ENCODE measurements around the gene DCD. TPM values are rescaled to one million over a fixed set of nuclear protein-coding genes. Genes with fewer than 3 reads are reported as not detected.

The DCD gene
- total and polyA plus RNA-seq, 2 of the 8 experiments (the other 6 are each of a cell fraction or from before 2014, with no cell fraction given) = not detected

GRCh38 chr12:54627304-54627703 lies 20.9 kb downstream of the DCD start:
- no peak overlapping the region for H4K8ac ChIP-seq (ENCODE audit: extremely low read depth, insufficient read depth, low read length)
- no peaks in the 10 kb centered on the region for H3K4me1 ChIP-seq (replicated peaks in 1 of 4; ENCODE audit: control insufficient read depth in 3 of 4, insufficient read depth in 4 of 4, low read length in 3 of 4)
- no peak overlapping the region for H2BK20ac ChIP-seq (ENCODE audit: low read length)
- H3K18ac ChIP-seq (ENCODE audit: extremely low read depth, low read length) = no peak overlapping the region
- H2AFZ ChIP-seq (ENCODE audit: low read length) = no peak overlapping the region
- H4K5ac ChIP-seq (ENCODE audit: insufficient read length, low read depth, low read length) = no peak overlapping the region
- H3K4me3 ChIP-seq (ENCODE audit: extremely low read depth in 1 of 4, insufficient read depth in 2 of 4, low read depth in 3 of 4, low read length in 4 of 4) = no peak overlapping the region
- no peaks in the 10 kb centered on the region for H3K79me2 ChIP-seq (ENCODE audit: control insufficient read depth in 1 of 2, insufficient read depth in 2 of 2, low read length in 2 of 2)
- H4K91ac ChIP-seq (replicated peaks; ENCODE audit: insufficient read length, low read length) = no peak overlapping the region
- no peaks in the 10 kb centered on the region for H4K20me1 ChIP-seq (replicated peaks in 1 of 2; ENCODE audit: control insufficient read depth in 1 of 2, insufficient read depth in 2 of 2, low read length in 2 of 2)
- H3K27ac ChIP-seq (ENCODE audit: low read depth, low read length) = no peak overlapping the region
- H3K56ac ChIP-seq (replicated peaks; ENCODE audit: insufficient read length, low read depth, low read length) = no peak overlapping the region
- no peak overlapping the region for H3K4ac ChIP-seq (replicated peaks; ENCODE audit: insufficient read length, low read depth, low read length)
- no peak overlapping the region for H2AK5ac ChIP-seq (ENCODE audit: low read depth, low read length)
- H3K79me1 ChIP-seq (ENCODE audit: low read depth, low read length) = no peaks in the 10 kb centered on the region
- no peak overlapping the region for H2BK5ac ChIP-seq (ENCODE audit: low read depth, low read length)
- no peaks in the 10 kb centered on the region for H3K27me3 ChIP-seq (replicated peaks in 1 of 4; ENCODE audit: control insufficient read depth in 3 of 4, extremely low read depth in 1 of 4, insufficient read depth in 3 of 4, low read length in 3 of 4)
- H3K4me2 ChIP-seq (ENCODE audit: insufficient read depth in 1 of 2, low read depth in 2 of 2, low read length in 2 of 2) = no peak overlapping the region
- H2BK12ac ChIP-seq (ENCODE audit: low read depth, low read length) = no peak overlapping the region
- no peak overlapping the region for H2BK15ac ChIP-seq (ENCODE audit: low read length)
- ChIA-PET POLR2A (ENCODE audit: partially characterized antibody) (no interaction called here), CTCF (ENCODE audit: partially characterized antibody) (interaction anchor here (3.3 kb wide), 1 partner anchor 31 kb away, joined by 9 read pairs; no protein-coding TSS in a partner anchor)
- H3K9me3 ChIP-seq (ENCODE audit: insufficient read depth in 2 of 2, low read depth in 1 of 2, low read length in 1 of 2) = peaks cover 16 to 20% of the 10 kb centered on the region in 2 experiments
- no peaks in the 10 kb centered on the region for H3K36me3 ChIP-seq (ENCODE audit: control insufficient read depth in 2 of 4, insufficient read depth in 4 of 4, low read length in 3 of 4)
- H3K23me2 ChIP-seq (ENCODE audit: low read depth, low read length) = no peaks in the 10 kb centered on the region
- 80% methylated on average over 3 of the region's 3 CpGs; no CpG with 5 or more reads in 1 of the 2 experiments for WGBS, 2 experiments (ENCODE audit: extremely low coverage in 1 of 2, insufficient coverage in 1 of 2, insufficient read length in 1 of 2, insufficient replicate concordance in 2 of 2, low coverage in 1 of 2, low lambda C conversion rate in 2 of 2, missing lambda C conversion rate in 1 of 2)
- H3K9ac ChIP-seq (replicated peaks in 1 of 4; ENCODE audit: extremely low read depth in 1 of 4, low read depth in 3 of 4, low read length in 3 of 4) = no peak overlapping the region
- DNase-seq (ENCODE audit: low read depth in 1 of 2, low spot score in 2 of 2) (no peak), FAIRE-seq (no peak)
- H3K23ac ChIP-seq (ENCODE audit: insufficient read length) = no peak overlapping the region
- H3K14ac ChIP-seq (ENCODE audit: insufficient read length) = no peak overlapping the region
- H2BK120ac ChIP-seq (replicated peaks; ENCODE audit: low read depth, low read length) = no peak overlapping the region
- TF ChIP-seq CTBP2 (IDR thresholded peaks at IDR 0.05; ENCODE audit: borderline replicate concordance, insufficient read depth, insufficient read length, low read length) = no peak
- TF ChIP-seq CEBPB (IDR thresholded peaks at IDR 0.05; ENCODE audit: low read depth, low read length) = no peak
